ENCODE results near the gene MRRF.

MRRF gene

DNA sequence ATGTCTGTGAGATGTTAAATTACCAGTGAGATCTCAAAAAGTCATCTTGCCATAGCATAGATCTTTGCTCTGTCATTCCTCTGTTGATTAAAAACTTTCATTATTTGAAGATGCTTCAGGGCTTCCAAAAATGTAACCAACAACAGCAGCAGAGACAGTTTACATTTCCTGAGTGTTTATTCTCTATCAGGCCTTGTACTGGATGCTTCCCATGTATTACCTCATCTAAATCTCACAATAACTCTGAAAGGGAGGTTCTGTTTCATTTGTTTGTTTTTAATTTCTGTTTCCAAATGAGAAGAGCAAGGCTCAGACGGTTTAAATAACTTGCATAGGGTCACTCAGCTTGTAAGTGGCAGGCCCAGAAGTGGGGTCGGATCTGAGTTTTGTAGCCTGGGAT is 45.2 kb downstream of the MRRF start:
- no peak for ATAC-seq (ENCODE audit: low read depth)
- H3K4me3 ChIP-seq (ENCODE audit: severe bottlenecking): no peak overlapping the region
- H3K4me1 ChIP-seq (ENCODE audit: insufficient read depth, poor library complexity, severe bottlenecking): no peaks in the 10 kb centered on the region
- H3K9me3 ChIP-seq (ENCODE audit: severe bottlenecking): no peaks in the 10 kb centered on the region
- no peak for DNase-seq (ENCODE audit: low spot score)
- TF ChIP-seq, protein P1, sequence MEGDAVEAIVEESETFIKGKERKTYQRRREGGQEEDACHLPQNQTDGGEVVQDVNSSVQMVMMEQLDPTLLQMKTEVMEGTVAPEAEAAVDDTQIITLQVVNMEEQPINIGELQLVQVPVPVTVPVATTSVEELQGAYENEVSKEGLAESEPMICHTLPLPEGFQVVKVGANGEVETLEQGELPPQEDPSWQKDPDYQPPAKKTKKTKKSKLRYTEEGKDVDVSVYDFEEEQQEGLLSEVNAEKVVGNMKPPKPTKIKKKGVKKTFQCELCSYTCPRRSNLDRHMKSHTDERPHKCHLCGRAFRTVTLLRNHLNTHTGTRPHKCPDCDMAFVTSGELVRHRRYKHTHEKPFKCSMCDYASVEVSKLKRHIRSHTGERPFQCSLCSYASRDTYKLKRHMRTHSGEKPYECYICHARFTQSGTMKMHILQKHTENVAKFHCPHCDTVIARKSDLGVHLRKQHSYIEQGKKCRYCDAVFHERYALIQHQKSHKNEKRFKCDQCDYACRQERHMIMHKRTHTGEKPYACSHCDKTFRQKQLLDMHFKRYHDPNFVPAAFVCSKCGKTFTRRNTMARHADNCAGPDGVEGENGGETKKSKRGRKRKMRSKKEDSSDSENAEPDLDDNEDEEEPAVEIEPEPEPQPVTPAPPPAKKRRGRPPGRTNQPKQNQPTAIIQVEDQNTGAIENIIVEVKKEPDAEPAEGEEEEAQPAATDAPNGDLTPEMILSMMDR (IDR thresholded peaks at IDR 0.05; ENCODE audit: poor library complexity, severe bottlenecking): no peak
- no peaks in the 10 kb centered on the region for H3K27me3 ChIP-seq (ENCODE audit: insufficient read depth, poor library complexity, severe bottlenecking)
- no peak overlapping the region for H3K27ac ChIP-seq (ENCODE audit: poor library complexity, severe bottlenecking)
- H3K36me3 ChIP-seq (ENCODE audit: low read depth): peaks cover 85% of the 10 kb centered on the region

DNA sequence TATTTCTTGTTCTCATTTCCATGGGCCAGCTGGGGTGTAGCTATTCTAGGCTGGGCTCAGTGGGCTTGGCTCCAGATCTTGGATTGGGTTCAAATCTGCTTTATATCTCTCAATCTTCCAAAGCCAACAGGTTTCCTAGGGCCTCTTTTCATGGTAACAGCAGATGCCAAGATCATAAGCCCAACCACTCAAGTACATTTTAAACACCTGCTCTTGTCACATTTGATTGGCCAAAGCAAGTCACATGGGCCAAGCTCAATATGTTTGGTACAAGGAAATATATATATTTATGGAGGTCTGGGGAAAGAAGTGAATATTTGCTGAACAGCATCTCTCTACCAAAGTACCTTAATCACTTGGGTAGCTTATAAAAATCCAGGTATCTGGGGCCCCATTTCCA is 49.5 kb downstream of the MRRF start:
- TF ChIP-seq, protein P1 (IDR thresholded peaks at IDR 0.05; ENCODE audit: poor library complexity, severe bottlenecking): no peak
- ATAC-seq (ENCODE audit: low read depth): no peak
- H3K9me3 ChIP-seq (ENCODE audit: severe bottlenecking): no peaks in the 10 kb centered on the region
- no peaks in the 10 kb centered on the region for H3K4me1 ChIP-seq (ENCODE audit: insufficient read depth, poor library complexity, severe bottlenecking)
- no peak for DNase-seq (ENCODE audit: low spot score)
- H3K36me3 ChIP-seq (ENCODE audit: low read depth): peaks cover 89% of the 10 kb centered on the region
- no peak overlapping the region for H3K4me3 ChIP-seq (ENCODE audit: severe bottlenecking)
- no peaks in the 10 kb centered on the region for H3K27me3 ChIP-seq (ENCODE audit: insufficient read depth, poor library complexity, severe bottlenecking)
- no peak overlapping the region for H3K27ac ChIP-seq (ENCODE audit: poor library complexity, severe bottlenecking)

DNA sequence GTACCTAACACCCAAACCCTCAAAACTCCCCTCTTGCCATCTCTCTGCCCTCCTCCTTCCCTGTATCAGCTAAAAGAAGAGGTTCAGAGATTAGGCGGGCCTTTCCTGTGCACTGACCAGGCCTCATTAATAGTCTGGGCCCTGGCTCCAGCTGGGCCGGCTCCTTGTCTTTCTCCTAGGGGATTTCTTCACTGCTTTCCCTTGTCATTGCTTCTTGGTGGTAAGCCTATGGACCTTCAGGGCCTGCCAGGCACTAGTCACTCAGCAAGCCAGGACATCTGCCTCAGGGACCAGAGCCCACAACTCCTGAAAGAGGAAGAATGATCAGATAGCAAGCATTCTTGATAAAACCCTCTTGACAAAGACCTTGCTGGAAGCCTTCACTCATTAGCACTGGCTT is 50.9 kb downstream of the MRRF start:
- Histone ChIP-seq H3K27me3 (ENCODE audit: insufficient read depth, poor library complexity, severe bottlenecking) (no peaks in the 10 kb centered on the region), H3K4me3 (ENCODE audit: severe bottlenecking) (no peak overlapping the region), H3K9me3 (ENCODE audit: severe bottlenecking) (no peaks in the 10 kb centered on the region), H3K4me1 (ENCODE audit: insufficient read depth, poor library complexity, severe bottlenecking) (no peaks in the 10 kb centered on the region), H3K27ac (ENCODE audit: poor library complexity, severe bottlenecking) (no peak overlapping the region), H3K36me3 (ENCODE audit: low read depth) (peaks cover 85% of the 10 kb centered on the region)
- TF ChIP-seq, protein P1 (IDR thresholded peaks at IDR 0.05; ENCODE audit: poor library complexity, severe bottlenecking): no peak
- DNase-seq (ENCODE audit: low spot score) (no peak), ATAC-seq (ENCODE audit: low read depth) (no peak)

DNA sequence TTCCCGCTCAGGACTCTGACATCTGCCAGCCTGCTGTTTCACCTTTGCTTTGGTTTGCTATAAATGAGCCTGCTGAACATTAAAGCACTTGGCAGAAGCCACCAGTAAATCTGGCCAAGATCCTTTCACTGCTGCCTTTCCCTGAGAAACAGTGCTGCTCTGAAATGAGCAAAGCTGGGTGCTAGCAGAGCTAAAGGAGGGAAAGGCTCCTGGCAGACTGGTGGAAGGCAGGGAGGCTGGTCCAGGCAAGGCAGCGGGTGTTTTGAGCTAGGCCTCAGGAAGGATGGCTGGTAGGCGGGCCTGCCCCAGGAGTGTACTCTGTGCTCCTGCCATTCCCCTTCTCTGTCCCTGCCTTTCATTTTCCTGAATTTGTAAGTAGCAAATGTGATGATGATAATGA is 53.6 kb downstream of the MRRF start:
- no peak overlapping the region for H3K27ac ChIP-seq (ENCODE audit: poor library complexity, severe bottlenecking)
- TF ChIP-seq, protein P1 (IDR thresholded peaks at IDR 0.05; ENCODE audit: poor library complexity, severe bottlenecking): no peak
- no peaks in the 10 kb centered on the region for H3K4me1 ChIP-seq (ENCODE audit: insufficient read depth, poor library complexity, severe bottlenecking)
- H3K36me3 ChIP-seq (ENCODE audit: low read depth): peaks cover 82% of the 10 kb centered on the region
- H3K4me3 ChIP-seq (ENCODE audit: severe bottlenecking): no peak overlapping the region
- no peaks in the 10 kb centered on the region for H3K9me3 ChIP-seq (ENCODE audit: severe bottlenecking)
- DNase-seq (ENCODE audit: low spot score) (no peak), ATAC-seq (ENCODE audit: low read depth) (no peak)
- H3K27me3 ChIP-seq (ENCODE audit: insufficient read depth, poor library complexity, severe bottlenecking): no peaks in the 10 kb centered on the region

DNA sequence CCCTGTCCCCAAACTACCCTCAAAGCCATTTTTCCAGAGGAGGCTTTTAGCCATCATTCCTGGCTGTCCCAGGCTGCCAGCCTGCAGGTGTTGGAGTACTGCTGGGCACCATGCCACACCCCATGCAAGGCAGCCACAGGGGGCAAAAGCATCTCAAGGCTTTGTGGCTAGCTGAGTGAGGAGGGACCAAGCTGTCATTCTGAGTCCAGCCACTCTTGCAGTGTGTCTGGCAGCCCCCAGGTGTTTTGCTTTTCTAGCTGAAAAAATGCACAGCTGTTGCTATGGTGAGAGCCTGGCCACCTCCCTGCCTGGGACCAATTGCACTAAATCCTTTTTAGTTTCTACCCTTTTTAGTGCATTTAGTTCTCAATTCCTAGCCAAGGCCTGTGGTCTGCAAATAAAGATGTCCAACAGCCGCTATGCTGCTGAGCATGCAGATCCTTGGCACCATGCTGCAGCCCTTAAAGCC is 55.8 kb downstream of the MRRF start:
- DNase-seq (ENCODE audit: low spot score) (no peak), ATAC-seq (ENCODE audit: low read depth) (no peak)
- TF ChIP-seq, protein P1 (IDR thresholded peaks at IDR 0.05; ENCODE audit: poor library complexity, severe bottlenecking): no peak
- Histone ChIP-seq H3K36me3 (ENCODE audit: low read depth) (peaks cover 73% of the 10 kb centered on the region), H3K4me1 (ENCODE audit: insufficient read depth, poor library complexity, severe bottlenecking) (no peaks in the 10 kb centered on the region), H3K9me3 (ENCODE audit: severe bottlenecking) (no peaks in the 10 kb centered on the region), H3K4me3 (ENCODE audit: severe bottlenecking) (no peak overlapping the region), H3K27me3 (ENCODE audit: insufficient read depth, poor library complexity, severe bottlenecking) (no peaks in the 10 kb centered on the region), H3K27ac (ENCODE audit: poor library complexity, severe bottlenecking) (no peak overlapping the region)

All from RWPE2 (cell line).